Stimulated activated naive CD4-positive, alpha-beta T cell treated with Interleukin-2 at 50 U/mL for 16 hours (primary cell): ENCODE measurements around the gene TTC6.
"Not testable (repeated sequence)": the region's sequence is repeated elsewhere in the genome, so short reads cannot be mapped to it uniquely, and the experiment has no call there.

Experiments used
- DNase-seq: peaks from one replicate; lab custom pipeline; 2025; lab: John Stamatoyannopoulos, UW

TTC6 gene, protein sequence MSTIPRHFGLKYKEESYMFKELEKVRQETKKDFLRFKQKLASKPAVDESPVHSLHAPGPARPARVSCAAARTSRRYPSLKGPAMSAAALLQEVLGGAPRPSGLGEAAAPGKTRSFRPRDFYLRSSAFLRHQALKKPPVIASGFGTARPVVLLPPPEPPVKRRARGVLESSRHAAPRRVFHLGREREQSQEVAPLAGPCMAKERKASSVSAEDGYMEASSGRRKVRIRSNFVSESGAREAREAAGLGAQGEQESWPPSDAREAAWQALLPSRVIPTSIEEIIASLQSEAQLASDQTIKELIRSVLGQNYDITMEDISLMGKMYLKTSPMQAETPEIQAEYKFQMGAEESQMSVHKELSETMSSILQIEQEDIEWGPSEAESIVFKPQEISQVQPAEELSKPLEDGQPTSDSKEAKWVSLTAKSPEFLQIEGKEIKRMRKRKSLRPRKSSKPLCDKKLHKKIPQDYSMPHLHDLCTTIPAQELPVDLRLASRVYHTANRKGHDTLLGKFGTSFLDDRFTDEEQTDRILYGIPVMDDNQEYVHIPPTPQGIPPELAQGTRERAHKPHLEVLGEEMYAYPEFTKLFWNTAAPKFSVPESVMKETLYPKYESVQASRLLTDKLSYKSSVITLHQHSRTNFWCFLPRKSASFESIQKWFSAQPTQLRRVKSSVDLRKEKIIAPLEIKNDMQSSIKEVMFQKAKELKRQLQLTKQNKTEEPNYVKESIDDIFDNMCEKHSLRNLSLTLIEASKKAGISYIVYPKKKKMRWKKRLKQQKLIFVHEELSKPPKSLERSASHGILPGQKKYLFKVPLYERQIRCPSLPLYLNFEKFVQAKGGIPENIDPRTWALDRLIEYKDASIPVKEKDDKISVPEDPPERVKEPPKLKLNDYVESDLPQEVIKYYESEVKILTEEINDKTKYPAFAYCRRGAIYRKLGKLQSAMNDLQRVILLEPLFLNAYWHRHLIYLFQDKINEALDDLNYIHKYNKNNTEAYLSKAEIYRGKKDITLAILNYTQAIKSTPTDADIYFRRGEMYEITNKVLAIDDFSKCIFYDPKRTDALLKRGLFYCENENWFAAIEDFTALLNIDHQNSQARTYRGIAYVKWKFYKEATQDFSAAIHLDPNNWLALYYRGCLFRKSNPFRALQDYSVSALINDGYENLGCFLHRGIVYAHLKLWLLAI (N-terminal part only)

DNA sequence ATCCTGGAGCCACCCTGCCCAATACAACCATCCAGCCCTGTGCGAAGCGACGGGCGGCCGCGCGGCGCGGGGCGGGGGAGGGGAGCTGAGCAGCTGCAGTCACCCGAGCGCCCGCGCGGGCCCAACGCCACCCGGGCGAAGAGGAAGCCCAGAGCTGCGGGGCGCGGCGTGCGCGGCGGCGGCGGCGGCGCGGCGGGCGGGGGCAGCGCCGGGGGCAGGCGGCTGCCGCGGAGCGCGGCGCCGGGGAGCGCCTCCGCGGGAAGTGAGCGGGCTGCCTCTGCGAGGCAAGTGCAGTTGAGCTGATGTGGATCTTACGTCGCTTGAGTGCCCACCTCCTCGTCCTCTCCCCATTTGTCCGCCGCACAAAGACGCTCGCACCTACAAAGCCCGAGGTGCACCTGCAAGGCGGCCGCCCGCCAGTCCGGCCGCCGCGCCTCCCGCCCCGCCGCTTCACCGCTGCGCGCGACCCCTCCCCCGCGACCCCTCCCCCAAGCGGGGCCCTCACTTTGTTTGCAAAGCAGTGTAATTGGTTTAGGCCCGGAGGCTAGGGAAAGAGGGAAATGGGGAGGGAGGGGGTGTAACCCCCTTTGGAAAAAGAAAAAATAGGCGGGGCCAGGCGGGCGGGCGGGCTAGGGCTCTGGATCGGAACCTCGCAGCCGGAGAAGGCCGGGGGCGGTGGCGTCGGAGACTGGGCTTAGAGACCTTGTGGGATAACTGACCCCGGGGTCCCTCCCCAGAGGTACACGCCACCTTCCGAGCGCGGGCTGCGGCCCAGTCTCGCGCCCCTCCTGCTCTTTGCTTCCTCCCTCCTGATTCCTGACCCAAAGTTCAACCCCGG is at the start of gene TTC6, which contains the start of gene FOXA1:
TSS of gene TTC6 (plus strand) at position 659 of the 838 bp plus-strand sequence. CDS start 26,436 bp downstream, outside the sequence.
TSS of gene FOXA1 (minus strand) at position 279 of the 838 bp plus-strand sequence. CDS start at position 2, 277 bp downstream.
- DNase-seq, result no peak

DNA sequence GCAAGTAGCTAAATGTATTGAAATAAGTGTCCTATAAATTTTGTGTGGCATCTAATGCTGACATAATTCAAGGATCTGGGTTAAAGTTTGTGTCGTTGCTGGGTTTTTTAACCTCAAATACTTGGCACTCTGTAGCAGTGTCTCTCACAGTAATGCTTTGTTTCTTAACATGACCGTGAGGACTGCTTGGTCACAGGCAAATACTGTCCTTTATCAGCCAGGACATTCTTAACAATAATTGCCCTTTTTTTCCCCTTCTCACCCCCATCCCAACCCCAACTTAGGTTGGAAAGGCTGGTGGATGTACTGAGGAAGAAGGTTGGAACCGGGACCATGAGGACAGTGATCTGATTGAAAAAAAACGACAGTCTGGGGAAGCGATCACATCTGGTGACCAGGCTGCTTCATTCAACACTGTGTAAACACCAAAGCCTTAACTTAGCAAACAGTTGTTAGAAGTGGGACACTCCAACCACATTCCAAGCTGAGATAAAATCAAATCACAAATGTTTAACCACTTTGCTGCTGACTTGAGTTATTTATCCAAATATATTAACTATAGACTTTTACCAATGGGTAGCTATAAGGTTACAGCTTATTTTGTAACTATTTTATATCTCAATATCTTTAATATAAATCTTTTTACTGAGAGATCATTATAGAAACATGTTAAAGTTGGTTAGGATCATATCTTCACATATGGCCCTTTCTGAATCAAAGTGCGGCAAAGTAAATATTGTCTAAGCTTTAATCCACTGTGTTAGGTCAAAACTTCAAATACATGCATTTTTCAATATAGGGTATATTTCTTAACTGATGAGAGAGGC is 48.6 kb upstream of the TTC6 start:
- DNase-seq, result no peak

DNA sequence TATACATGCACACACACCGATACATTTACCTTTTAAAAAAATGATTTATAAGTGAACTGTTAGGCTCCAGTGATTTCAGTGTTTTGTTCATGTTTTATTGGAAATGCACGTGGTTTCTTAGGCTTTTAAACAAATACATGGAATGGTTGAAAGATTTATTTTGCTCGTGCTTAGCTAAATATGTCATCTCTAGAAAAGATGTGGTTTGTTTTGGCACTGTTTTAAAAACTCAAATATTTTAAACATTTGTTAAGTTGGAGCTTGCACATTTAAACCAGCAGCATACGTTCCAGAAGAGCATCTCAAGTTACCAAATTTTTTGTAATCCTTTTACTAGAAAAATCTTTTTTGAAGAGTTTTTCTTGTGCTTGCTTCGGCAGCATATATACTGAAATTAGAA is 44.9 kb upstream of the TTC6 start:
- DNase-seq, result no peak

DNA sequence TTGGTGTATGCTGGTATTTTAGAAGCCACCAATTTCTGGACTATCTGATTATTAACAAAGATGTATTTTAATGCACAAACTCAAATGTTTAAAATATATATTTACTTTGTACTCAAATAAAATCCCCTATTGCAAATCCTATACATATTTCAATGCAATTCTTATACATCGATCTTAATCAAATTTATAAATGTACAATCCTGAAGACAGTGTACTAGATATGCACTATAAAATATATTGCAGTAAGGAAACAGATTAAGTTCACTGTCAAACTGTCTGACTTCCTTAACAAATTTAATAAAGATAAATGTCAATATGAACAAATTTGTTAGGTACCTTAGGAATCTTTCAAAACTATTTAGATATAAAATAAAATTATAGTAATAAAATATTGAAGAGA is 44.3 kb upstream of the TTC6 start:
- no peak for DNase-seq

DNA sequence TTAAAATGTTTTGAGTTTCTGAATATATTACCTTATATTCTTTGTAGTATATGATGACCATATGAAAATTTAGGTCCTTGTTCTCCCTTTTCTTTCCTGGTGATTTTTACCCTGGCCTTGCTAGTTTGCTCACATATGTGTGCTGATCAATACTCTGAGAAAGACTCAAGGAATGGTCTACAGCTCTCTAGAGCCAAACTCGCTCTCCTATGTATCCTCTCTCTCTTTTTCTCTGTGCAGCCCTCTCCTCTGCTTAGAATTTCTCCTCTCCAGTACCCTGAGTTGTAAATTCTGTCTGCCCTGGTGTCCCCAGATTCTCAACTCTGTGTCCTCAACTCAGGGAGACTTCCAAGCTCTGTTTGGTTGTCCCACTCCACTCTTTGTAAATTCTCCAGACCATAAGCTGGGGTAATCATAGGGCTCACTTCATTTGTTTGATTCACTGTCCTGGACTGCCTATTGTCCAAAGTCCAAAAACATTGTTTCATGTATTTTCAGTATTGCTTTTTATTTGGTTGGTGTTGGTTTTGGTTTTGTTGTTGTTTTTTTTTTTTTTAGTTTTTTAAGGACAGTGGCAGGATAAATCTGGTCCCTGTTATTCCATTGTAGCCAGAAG is 41.4 kb upstream of the TTC6 start:
- no peak for DNase-seq

DNA sequence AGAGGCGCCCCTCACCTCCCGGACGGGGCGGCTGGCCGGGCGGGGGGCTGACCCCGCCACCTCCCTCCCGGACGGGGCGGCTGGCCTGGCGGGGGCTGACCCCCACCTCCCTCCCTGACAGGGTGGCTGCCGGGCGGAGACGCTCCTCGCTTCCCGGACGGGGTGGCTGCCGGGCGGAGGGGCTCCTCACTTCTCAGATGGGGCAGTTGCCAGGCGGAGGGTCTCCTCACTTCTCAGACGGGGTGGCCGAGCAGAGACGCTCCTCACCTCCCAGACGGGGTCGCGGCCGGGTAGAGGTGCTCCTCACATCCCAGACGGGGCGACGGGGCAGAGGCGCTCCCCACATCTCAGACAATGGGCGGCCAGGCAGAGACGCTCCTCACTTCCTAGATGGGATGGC is 39.8 kb upstream of the TTC6 start:
- not testable (repeated sequence) for DNase-seq

DNA sequence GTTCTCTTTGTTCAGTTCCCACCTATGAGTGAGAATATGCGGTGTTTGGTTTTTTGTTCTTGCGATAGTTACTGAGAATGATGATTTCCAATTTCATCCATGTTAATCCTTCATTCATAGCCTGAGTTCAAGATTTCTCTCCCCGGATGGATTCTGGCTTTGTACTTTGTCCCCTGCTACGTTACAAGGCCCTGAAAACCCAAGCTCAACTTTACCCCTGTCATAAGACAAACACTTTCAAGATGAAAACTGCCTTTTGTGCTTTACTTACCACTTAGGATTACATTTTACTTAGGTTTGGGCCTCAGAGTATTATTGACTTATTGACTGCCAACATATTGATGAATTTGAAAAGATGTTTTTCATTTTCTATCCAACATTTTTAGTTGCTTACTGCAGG is 36.7 kb upstream of the TTC6 start:
- no peak for DNase-seq

DNA sequence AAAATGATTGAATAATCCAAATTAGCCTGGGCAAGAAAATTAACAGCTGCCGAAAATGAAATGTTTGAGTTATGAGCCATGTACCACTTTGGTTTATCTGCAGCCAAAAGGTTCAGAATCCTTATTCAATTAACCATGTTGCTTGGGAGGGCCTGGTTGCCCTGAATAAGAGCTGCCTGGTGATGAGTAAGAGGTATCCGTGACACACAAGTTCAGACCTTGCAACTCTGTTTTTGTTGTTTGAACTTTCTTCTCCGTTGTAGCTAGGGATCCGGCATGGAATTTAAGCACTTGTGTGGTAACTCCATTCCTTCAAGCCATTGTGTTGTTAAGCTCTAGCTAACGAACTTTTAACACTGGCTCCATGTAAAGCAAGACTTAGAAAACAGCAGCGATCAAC is 36.0 kb upstream of the TTC6 start:
- no peak for DNase-seq

DNA sequence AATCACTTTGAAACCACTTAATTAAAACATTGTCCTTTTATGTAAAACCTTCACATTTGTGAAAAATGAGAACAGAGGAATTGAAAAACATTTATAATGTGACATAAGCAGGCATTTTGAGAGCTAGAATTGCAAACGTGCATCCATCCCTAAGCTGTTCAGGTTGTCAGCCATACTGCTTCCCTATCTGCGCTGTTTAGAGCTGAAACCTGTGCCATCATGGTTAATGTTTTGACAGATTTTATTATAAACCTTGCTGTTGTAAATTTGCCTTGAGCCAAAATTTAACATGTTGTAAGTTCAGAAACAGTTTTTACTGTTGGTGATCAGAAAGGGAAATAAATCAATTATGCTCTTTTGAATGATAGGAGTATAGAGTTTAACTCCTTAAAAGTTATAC is 32.2 kb upstream of the TTC6 start:
- DNase-seq, result no peak

DNA sequence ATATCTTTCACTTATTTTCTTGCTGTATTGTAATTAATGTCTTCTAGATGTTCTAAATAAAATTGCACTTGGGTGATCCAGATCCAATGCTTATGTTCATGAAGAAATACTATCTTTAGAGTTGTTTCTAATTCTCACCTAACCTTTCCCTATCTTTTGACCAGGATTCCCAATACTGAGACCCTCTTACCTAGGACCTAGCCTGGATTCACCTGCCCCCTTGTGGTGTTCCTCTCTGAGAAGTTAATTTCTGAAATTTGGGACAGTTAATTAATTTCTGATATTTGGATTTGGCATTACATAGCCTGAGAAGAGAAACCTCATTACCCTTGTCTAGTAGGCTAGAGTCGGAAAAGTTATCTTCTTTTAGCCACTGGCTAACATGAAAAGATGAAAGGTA is 29.9 kb upstream of the TTC6 start:
- no peak for DNase-seq

DNA sequence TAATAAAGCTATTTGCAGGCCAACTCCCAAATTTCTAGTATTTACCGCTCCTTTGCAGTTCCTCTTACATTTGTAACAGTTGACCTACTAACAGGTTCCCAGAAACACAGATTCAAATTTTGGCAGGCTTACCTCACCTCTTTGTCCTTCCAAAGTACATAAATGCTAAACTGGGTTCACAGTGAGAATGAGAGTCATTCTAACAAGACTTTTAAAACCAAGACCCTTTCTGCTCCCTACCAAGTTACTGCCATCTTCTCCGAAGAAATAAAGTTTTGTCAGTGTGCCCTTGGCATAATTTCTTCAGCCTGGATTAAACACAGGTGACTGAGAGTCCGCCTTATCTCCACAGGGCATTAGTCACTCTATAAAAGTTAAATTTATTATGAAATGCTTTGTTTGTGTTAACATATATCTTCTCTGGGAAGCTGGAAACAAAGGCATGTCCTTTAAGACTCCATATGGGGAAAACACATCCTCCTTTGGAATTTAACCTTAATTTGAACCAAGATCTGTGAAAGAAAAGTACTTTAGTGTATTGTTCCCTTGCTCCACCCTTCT is 28.5 kb upstream of the TTC6 start:
- DNase-seq, result no peak

DNA sequence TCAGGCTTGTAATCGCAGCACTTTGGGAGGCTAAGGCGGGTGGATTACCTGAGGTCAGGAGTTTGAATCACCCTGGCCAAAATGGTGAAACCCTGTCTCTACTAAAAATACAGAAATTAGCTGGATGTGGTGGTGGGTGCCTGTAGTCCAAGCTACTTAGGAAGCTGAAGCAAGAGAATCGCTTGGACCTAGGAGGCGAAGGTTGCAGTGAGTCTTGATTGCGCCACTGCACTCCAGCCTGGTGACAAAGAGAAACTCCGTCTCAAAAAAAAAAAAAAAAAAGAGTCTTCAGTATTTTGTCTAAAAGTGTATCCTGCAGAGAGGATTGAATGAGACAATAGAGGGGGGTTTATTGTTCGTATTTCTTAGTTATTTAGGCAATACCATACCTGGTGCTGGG is 25.7 kb upstream of the TTC6 start:
- DNase-seq, result no peak

DNA sequence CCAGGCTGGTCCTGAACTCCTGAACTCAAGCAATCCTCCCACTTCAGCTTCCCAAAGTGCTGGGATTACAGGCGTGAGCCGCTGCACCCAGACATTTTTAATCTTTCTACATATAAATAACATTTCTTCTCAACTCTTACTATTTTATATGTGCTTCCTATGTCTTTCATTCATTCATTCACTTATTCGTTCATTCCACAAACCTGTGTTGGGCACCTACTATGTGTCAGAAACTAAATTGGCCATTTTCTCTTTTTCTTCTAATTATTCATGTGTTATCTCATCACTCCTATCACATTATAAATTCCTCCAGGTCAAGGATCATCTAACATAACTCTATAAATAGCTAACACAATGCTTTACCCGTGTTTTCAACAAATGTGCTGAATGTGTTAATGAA is 24.0 kb upstream of the TTC6 start:
- DNase-seq, result no peak

DNA sequence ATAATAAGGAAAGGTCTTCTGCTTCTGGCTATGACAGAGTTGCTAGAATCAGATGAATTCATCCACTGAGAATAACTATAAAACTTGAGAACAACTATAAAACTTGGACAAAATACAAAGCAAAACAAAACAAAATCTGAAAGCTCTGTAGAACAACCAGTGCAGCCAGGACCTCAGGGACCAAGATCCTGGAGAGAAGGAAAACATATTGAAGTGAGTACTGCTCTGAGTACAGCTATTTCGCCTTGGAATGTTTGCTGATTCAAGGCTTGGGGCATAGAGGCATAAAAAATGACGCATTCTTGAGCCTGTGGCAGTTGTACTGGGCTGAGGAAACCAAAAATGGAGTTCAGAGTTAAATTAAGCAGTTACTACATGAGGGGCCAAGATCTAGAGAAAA is 22.1 kb upstream of the TTC6 start:
- DNase-seq, result no peak

DNA sequence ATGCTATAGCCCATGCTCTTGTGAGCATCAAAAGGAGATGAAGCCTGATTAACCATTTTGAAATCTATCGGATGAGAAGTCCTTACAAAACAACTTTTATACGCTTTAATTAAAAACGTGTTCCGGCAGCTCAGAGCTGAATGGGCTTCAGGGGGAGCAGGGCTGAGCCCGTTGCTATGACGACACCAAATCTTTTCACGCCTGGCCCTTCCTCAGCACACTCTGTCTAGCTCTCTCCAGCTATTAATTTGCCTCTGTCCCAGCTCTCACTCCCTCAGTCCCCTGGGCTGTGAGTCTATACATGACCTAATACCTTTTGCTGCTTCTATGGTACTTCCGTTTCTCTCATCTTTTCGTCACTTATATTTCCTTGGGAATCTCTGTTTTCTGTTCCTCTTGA is 16.2 kb upstream of the TTC6 start:
- no peak for DNase-seq

DNA sequence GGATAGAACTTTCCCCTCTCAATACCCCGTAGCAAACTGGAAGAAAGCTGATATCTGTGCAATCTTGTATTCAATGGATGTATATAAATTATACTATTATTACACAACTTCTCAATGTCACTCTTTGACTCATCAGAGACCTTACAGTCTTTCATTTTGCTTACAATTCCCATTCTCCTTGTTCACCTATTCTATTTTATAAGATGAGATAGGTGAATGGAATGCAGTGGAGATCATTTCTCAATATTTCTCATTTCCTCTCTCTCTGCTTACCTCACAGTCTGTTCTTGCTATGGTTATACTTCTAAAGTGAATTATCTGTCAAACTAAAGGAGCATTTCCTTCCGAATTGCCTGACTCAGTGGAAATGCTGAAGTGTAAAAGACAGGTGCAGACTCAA is 15.3 kb upstream of the TTC6 start:
- no peak for DNase-seq

DNA sequence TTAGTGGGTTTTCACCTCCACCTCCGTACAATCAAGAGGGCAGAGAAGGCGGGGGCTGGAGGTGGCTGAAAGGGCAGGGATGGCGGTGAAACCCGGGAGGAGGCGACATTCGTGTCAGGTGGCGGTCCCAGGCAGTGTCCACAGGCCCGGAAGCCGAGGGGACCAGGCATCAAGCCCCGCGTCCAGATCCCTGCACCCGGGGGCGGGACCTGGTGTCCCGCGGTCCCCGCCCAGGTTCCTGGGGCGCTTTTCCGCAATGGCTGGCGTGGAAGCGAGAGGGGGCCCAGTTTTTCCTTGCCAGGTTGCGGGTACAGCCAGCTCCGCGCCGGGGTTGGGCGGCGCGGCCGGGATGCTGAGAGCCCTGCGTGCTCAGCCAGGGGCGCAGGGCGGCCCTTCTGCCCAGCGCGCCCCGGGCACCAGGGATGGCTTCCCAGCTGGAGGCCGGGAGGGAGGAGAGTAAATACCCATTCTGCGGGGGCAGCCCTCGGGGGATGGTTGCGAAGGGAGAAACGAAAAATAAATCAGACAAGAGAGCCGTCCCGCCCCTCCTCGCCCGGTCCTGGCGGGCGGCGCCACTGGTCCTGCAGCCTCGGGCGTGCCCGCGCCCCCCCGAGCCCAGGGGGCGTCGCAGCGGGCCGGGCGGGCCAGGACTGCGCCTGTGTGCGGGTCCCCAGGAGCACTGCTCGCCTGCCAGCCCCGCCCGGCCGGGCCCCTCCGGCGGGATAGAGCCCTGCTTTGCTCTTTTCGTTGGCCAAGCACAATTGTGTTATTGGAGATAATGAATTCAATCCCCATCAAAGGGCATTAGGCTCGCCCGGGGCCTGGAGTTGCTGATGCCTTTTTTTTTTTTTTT is 11.8 kb upstream of the TTC6 start:
- no peak for DNase-seq

DNA sequence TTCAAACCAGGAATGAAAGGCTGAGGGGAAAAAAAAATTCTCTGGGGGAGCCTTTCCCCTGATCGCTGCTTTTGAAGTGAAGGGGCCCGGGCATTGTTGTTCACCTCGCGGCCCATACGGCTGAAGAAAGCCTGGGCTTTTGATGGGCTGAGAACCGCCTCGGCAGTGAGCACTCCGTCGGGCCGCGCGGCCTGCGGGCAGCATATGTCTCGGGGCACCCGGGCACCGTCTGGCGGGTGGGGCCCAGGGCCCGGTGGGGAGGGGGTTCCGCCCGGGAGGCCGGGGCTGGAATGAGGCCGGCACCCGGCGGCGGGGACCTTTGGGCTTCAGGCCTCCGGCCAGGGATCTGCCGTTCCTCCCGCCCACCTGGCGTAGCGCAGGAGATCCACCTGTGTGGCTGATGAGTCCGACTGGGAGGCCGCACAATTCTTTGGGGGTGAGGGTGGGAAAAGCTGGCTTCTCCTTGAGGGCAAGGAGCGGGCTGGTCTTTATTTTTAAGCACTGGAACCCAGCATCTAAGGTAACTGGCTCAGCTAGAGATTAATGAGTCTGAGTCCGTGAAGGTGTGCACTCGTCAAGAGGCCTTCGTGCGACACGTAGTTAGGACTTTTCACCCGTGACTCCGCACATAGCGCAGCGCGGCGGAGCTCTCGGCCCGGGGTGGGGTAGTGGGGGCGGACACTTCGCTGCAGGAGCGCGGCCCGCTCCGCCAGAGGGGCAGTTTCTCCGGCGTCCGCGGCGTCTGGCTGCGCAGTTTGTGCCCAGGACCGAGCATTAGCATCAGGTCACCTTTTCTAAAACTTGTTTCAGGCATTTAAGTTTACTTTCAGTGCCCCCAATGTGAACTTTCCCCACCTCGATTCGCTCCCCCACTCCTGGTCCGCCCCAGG is 11.0 kb upstream of the TTC6 start:
- no peak for DNase-seq
